Activated T-helper 2 cell treated with anti-CD3 and anti-CD28 coated beads, Interferon-gamma antibody, Interleukin-2, Interleukin-4, amounts not matched to agents 10 μg/mL and 5 μg/mL and 100 μg/mL, durations not matched to agents 14 hours and 24 hours and 36 hours (primary cell): ENCODE results near the gene GCNT1. TPM values are rescaled to one million over a fixed set of nuclear protein-coding genes. Genes with fewer than 3 reads are reported as not detected.

Source experiments
- DNase-seq: peaks from one replicate; pipeline ENCODE4 v3.0.0; 2021; ENCODE audit warnings: low spot score
- H3K27ac Mint-ChIP-seq: one replicate; pipeline ENCODE4 v1.8.0; 2021; ENCODE audit warnings: mixed read lengths
- H3K27me3 Mint-ChIP-seq: one replicate; pipeline ENCODE4 v1.8.0; 2021; ENCODE audit warnings: low read depth, mixed read lengths
- H3K36me3 Mint-ChIP-seq: one replicate; pipeline ENCODE4 v1.8.0; 2021; ENCODE audit warnings: low read depth, mixed read lengths
- H3K4me1 Mint-ChIP-seq: one replicate; pipeline ENCODE4 v1.8.0; 2021; ENCODE audit warnings: low read depth, mixed read lengths
- H3K4me3 Mint-ChIP-seq: one replicate; pipeline ENCODE4 v1.8.0; 2021; ENCODE audit warnings: low read depth, mild to moderate bottlenecking, moderate library complexity, mixed read lengths
- H3K9me3 Mint-ChIP-seq: one replicate; pipeline ENCODE4 v1.8.0; 2021; ENCODE audit warnings: mixed read lengths
- intact Hi-C: fragments of 100-400 bp; cut with micrococcal nuclease; formaldehyde crosslinking; loops from one replicate; pipeline ENCODE4 v1.15.1; 2023
- total RNA-seq: library from RNA; stranded (reverse); gene quantifications from 2 replicates; pipeline ENCODE4 v1.2.3, GENCODE V29; 2022

Gene GCNT1
- total RNA-seq, 1 donor from 2014 or later: 15.0 TPM

- no peak for DNase-seq
- H3K27ac Mint-ChIP-seq: no peak overlapping the region
- H3K36me3 Mint-ChIP-seq: peaks cover 34% of the 10 kb centered on the region
- no peaks in the 10 kb centered on the region for H3K27me3 Mint-ChIP-seq
- intact Hi-C loops: no loop called here
- H3K4me1 Mint-ChIP-seq: peaks cover 37% of the 10 kb centered on the region
- no peak overlapping the region for H3K4me3 Mint-ChIP-seq
- peaks cover 3% of the 10 kb centered on the region for H3K9me3 Mint-ChIP-seq
Measured at GRCh38 chr9:76451234-76451633, 7.7 kb upstream of the GCNT1 start.

- DNase-seq: no peak
- H3K27ac Mint-ChIP-seq: no peak overlapping the region
- intact Hi-C loops: no loop called here
- H3K27me3 Mint-ChIP-seq: no peaks in the 10 kb centered on the region
- no peak overlapping the region for H3K4me3 Mint-ChIP-seq
- H3K9me3 Mint-ChIP-seq: peaks cover 3% of the 10 kb centered on the region
- peaks cover 36% of the 10 kb centered on the region for H3K4me1 Mint-ChIP-seq
- peaks cover 34% of the 10 kb centered on the region for H3K36me3 Mint-ChIP-seq
Measured at GRCh38 chr9:76452839-76453238, 6.1 kb upstream of the GCNT1 start.

GRCh38 chr9:76453785-76454184 is 5.2 kb upstream of the GCNT1 start:
- H3K4me1 Mint-ChIP-seq: peaks cover 37% of the 10 kb centered on the region
- H3K27ac Mint-ChIP-seq: no peak overlapping the region
- peaks cover 29% of the 10 kb centered on the region for H3K36me3 Mint-ChIP-seq
- peaks cover 3% of the 10 kb centered on the region for H3K9me3 Mint-ChIP-seq
- no peaks in the 10 kb centered on the region for H3K27me3 Mint-ChIP-seq
- H3K4me3 Mint-ChIP-seq: no peak overlapping the region
- intact Hi-C loops: no loop called here
- DNase-seq: no peak

GRCh38 chr9:76454311-76454710 is 4.7 kb upstream of the GCNT1 start:
- Mint-ChIP-seq H3K36me3 (peaks cover 29% of the 10 kb centered on the region), H3K9me3 (peaks cover 3% of the 10 kb centered on the region), H3K4me1 (peaks cover 37% of the 10 kb centered on the region), H3K4me3 (no peak overlapping the region), H3K27me3 (no peaks in the 10 kb centered on the region), H3K27ac (no peak overlapping the region)
- no peak for DNase-seq
- intact Hi-C loops: no loop called here

GRCh38 chr9:76456202-76456926 is 2.6 kb upstream of the GCNT1 start:
- Mint-ChIP-seq H3K27ac (no peak overlapping the region), H3K36me3 (peaks cover 33% of the 10 kb centered on the region), H3K4me1 (peaks cover 40% of the 10 kb centered on the region), H3K4me3 (no peak overlapping the region), H3K9me3 (peaks cover 3% of the 10 kb centered on the region), H3K27me3 (no peaks in the 10 kb centered on the region)
- DNase-seq: peak; percentile 42
- intact Hi-C loops: no loop called here

GRCh38 chr9:76459694-76460635 is 983 bp downstream of the GCNT1 start:
- Mint-ChIP-seq H3K4me3 (peak overlapping the region; percentile 95), H3K9me3 (no peaks in the 10 kb centered on the region), H3K4me1 (peaks cover 36% of the 10 kb centered on the region), H3K27ac (peak overlapping the region; percentile 76), H3K36me3 (peaks cover 25% of the 10 kb centered on the region), H3K27me3 (no peaks in the 10 kb centered on the region)
- intact Hi-C loops: loop anchor here (2.0 kb wide), 2 partner anchors 17 to 117 kb away; no protein-coding TSS in a partner anchor
- no peak for DNase-seq

GRCh38 chr9:76462126-76462525 is 3.1 kb downstream of the GCNT1 start:
- H3K9me3 Mint-ChIP-seq: no peaks in the 10 kb centered on the region
- no peaks in the 10 kb centered on the region for H3K27me3 Mint-ChIP-seq
- DNase-seq: no peak
- H3K36me3 Mint-ChIP-seq: peaks cover 28% of the 10 kb centered on the region
- no peak overlapping the region for H3K27ac Mint-ChIP-seq
- intact Hi-C loops: no loop called here
- H3K4me3 Mint-ChIP-seq: no peak overlapping the region
- peaks cover 32% of the 10 kb centered on the region for H3K4me1 Mint-ChIP-seq

GRCh38 chr9:76463211-76463610 is 4.2 kb downstream of the GCNT1 start:
- H3K9me3 Mint-ChIP-seq: no peaks in the 10 kb centered on the region
- peaks cover 29% of the 10 kb centered on the region for H3K4me1 Mint-ChIP-seq
- no peaks in the 10 kb centered on the region for H3K27me3 Mint-ChIP-seq
- intact Hi-C loops: no loop called here
- peaks cover 28% of the 10 kb centered on the region for H3K36me3 Mint-ChIP-seq
- no peak overlapping the region for H3K4me3 Mint-ChIP-seq
- H3K27ac Mint-ChIP-seq: no peak overlapping the region
- no peak for DNase-seq

- H3K9me3 Mint-ChIP-seq: no peaks in the 10 kb centered on the region
- no peak overlapping the region for H3K27ac Mint-ChIP-seq
- H3K4me3 Mint-ChIP-seq: no peak overlapping the region
- intact Hi-C loops: no loop called here
- H3K27me3 Mint-ChIP-seq: no peaks in the 10 kb centered on the region
- no peak for DNase-seq
- peaks cover 28% of the 10 kb centered on the region for H3K36me3 Mint-ChIP-seq
- peaks cover 22% of the 10 kb centered on the region for H3K4me1 Mint-ChIP-seq
Measured at GRCh38 chr9:76464706-76465105, 5.7 kb downstream of the GCNT1 start.

- intact Hi-C loops: no loop called here
- DNase-seq: no peak
- H3K27ac Mint-ChIP-seq: no peak overlapping the region
- H3K27me3 Mint-ChIP-seq: no peaks in the 10 kb centered on the region
- H3K36me3 Mint-ChIP-seq: peaks cover 25% of the 10 kb centered on the region
- H3K9me3 Mint-ChIP-seq: no peaks in the 10 kb centered on the region
- H3K4me1 Mint-ChIP-seq: peaks cover 16% of the 10 kb centered on the region
- H3K4me3 Mint-ChIP-seq: no peak overlapping the region
Measured at GRCh38 chr9:76465442-76466298, 6.7 kb downstream of the GCNT1 start.

GRCh38 chr9:76466299-76466605 is 7.3 kb downstream of the GCNT1 start:
- DNase-seq: no peak
- Mint-ChIP-seq H3K27ac (no peak overlapping the region), H3K36me3 (peaks cover 21% of the 10 kb centered on the region), H3K27me3 (no peaks in the 10 kb centered on the region), H3K4me3 (no peak overlapping the region), H3K9me3 (no peaks in the 10 kb centered on the region), H3K4me1 (peaks cover 16% of the 10 kb centered on the region)
- intact Hi-C loops: no loop called here

- H3K27ac Mint-ChIP-seq: no peak overlapping the region
- peaks cover 19% of the 10 kb centered on the region for H3K36me3 Mint-ChIP-seq
Measured at GRCh38 chr9:76474419-76474818, 15.4 kb downstream of the GCNT1 start.

More at GRCh38 chr9:76474419-76474818, 15.4 kb downstream of the GCNT1 start:
- Mint-ChIP-seq H3K9me3 (peaks cover 6% of the 10 kb centered on the region), H3K27me3 (no peaks in the 10 kb centered on the region), H3K4me1 (peaks cover 7% of the 10 kb centered on the region), H3K4me3 (no peak overlapping the region)
- DNase-seq: no peak
- intact Hi-C loops: no loop called here
